CD4-positive, alpha-beta T cell (primary cell): Measurements from ENCODE around the gene ERC2. TPM values are rescaled to one million over a fixed set of nuclear protein-coding genes. Genes with fewer than 3 reads are reported as not detected.

Experiments used
- ATAC-seq: fragments of 200-7000 bp; cut with Tn5 transposase; one replicate; pipeline ENCODE4 v1.10.0; 2022; ENCODE audit warnings: mild to moderate bottlenecking; ENCODE audit not compliant: poor library complexity
- CTCF ChIA-PET: fragments of 350-600 bp; sonication (Branson Sonifier 250); formaldehyde crosslinking; loops from one replicate; lab custom pipeline; 2021; ENCODE audit warnings: antibody characterized with exemption, inconsistent platforms; lab: Charles Lee
- POLR2A ChIA-PET: fragments of 350-600 bp; sonication (Branson Sonifier 250); formaldehyde crosslinking; loops from one replicate; lab custom pipeline; 2021; ENCODE audit warnings: antibody characterized with exemption, inconsistent platforms; lab: Charles Lee
- DNase-seq, 14 experiments: peaks; one replicate each; pipeline ENCODE4 v3.0.0-alpha.2; 2013 to 2020; ENCODE audit warnings: mixed read lengths in 2 of 14
- H3K27ac ChIP-seq, 2 donors: one replicate each; pipeline versions ENCODE4 v1.5.1 to v1.7.0; 2013; ENCODE audit warnings: low read length in 2 of 2, low read depth in 1 of 2, mild to moderate bottlenecking in 1 of 2
- H3K27me3 ChIP-seq, 2 experiments: 1 replicate in 1 of 2; 2 replicates in 1 of 2; pipeline versions ENCODE4 v1.6.1 to v1.7.0; 2013; ENCODE audit warnings: low read length in 2 of 2, control low read depth in 1 of 2, mild to moderate bottlenecking in 1 of 2, moderate library complexity in 1 of 2; ENCODE audit not compliant: insufficient read depth in 2 of 2, control insufficient read depth in 1 of 2
- H3K36me3 ChIP-seq: one replicate; pipeline ENCODE4 v1.6.1; 2013; ENCODE audit warnings: low read length, control low read depth; ENCODE audit not compliant: insufficient read depth
- H3K4me1 ChIP-seq: one replicate; pipeline ENCODE4 v1.6.1; 2013; ENCODE audit warnings: low read length, control low read depth; ENCODE audit not compliant: insufficient read depth
- H3K4me3 ChIP-seq: one replicate; pipeline ENCODE4 v1.5.1; 2013; ENCODE audit warnings: mild to moderate bottlenecking, low read length, moderate library complexity
- H3K9me3 ChIP-seq, 2 experiments: 1 replicate in 1 of 2; 2 replicates in 1 of 2; pipeline versions ENCODE4 v1.6.1 to v1.7.0; 2013; ENCODE audit warnings: low read length in 2 of 2, mild to moderate bottlenecking in 2 of 2, control low read depth in 1 of 2, moderate library complexity in 1 of 2; ENCODE audit not compliant: control insufficient read depth in 1 of 2, insufficient read depth in 1 of 2
- H3K27ac Mint-ChIP-seq: one replicate; pipeline ENCODE4 v1.8.0; 2020; ENCODE audit warnings: mixed read lengths
- H3K27me3 Mint-ChIP-seq: one replicate; pipeline ENCODE4 v1.8.0; 2021; ENCODE audit warnings: mixed read lengths
- H3K36me3 Mint-ChIP-seq: one replicate; pipeline ENCODE4 v1.8.0; 2021; ENCODE audit warnings: low read depth, mixed read lengths
- H3K4me1 Mint-ChIP-seq: one replicate; pipeline ENCODE4 v1.8.0; 2021; ENCODE audit warnings: low read depth, mixed read lengths
- H3K4me3 Mint-ChIP-seq: one replicate; pipeline ENCODE4 v1.8.0; 2020; ENCODE audit warnings: mild to moderate bottlenecking, mixed read lengths
- H3K9me3 Mint-ChIP-seq: one replicate; pipeline ENCODE4 v1.8.0; 2020; ENCODE audit warnings: mixed read lengths
- intact Hi-C, 2 experiments: fragments of 100-400 bp; cut with DNase I in 1 of 2; cut with micrococcal nuclease in 1 of 2; formaldehyde crosslinking; loops; one replicate each; pipeline versions ENCODE4 v1.15.1 to v1.9.0; 2023 to 2025; cut with DNase I, micrococcal nuclease
- total RNA-seq, 174 experiments: library from RNA in 2 of 174; stranded (reverse) in 2 of 174; gene quantifications; one replicate each; pipeline ENCODE4 v1.2.3 and lab custom pipeline; 2021 to 2026
- TF ChIP-seq, protein P1 (sequence below): fragments of 200-600 bp; IDR thresholded peaks from one replicate; pipeline ENCODE4 v1.8.0; 2022; ENCODE audit warnings: antibody characterized with exemption, mild to moderate bottlenecking

ERC2 gene
- total RNA-seq, 2 experiments from 2014 or later = not detected

DNA sequence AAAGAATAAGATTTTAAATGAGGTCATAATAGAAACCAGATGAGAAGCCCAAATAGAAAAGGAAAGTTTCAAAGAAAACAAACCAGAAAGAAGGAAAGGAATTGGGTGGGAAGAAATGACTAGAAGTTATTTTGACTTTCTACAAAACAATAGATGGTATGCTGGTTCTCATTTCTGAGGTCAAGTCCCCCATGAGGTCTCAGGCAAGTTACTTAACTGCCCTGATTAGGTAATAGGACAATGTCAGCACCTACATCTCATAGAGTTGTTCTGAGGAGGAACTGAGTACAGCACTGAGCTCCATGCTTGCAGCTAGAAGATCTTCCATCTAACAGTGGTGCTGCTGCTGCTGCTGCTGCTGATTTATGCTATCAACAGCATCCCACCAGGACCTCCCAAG, 185.9 kb downstream of the ERC2 start:
- peaks cover 44% of the 10 kb centered on the region for H3K27me3 Mint-ChIP-seq
- no peak overlapping the region for H3K27ac Mint-ChIP-seq
- Histone ChIP-seq H3K27ac (no peak overlapping the region), H3K4me1 (no peaks in the 10 kb centered on the region), H3K27me3 (peaks cover 0 to 7% of the 10 kb centered on the region in 2 experiments), H3K4me3 (no peak overlapping the region), H3K9me3 (no peaks in the 10 kb centered on the region), H3K36me3 (no peaks in the 10 kb centered on the region)
- H3K4me3 Mint-ChIP-seq = no peak overlapping the region
- CTCF ChIA-PET = no interaction called here
- no peaks in the 10 kb centered on the region for H3K36me3 Mint-ChIP-seq
- ATAC-seq (no peak), DNase-seq (no peak)
- no peaks in the 10 kb centered on the region for H3K4me1 Mint-ChIP-seq
- POLR2A ChIA-PET = no interaction called here
- TF ChIP-seq, protein P1, sequence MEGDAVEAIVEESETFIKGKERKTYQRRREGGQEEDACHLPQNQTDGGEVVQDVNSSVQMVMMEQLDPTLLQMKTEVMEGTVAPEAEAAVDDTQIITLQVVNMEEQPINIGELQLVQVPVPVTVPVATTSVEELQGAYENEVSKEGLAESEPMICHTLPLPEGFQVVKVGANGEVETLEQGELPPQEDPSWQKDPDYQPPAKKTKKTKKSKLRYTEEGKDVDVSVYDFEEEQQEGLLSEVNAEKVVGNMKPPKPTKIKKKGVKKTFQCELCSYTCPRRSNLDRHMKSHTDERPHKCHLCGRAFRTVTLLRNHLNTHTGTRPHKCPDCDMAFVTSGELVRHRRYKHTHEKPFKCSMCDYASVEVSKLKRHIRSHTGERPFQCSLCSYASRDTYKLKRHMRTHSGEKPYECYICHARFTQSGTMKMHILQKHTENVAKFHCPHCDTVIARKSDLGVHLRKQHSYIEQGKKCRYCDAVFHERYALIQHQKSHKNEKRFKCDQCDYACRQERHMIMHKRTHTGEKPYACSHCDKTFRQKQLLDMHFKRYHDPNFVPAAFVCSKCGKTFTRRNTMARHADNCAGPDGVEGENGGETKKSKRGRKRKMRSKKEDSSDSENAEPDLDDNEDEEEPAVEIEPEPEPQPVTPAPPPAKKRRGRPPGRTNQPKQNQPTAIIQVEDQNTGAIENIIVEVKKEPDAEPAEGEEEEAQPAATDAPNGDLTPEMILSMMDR = no peak
- intact Hi-C loops = no loop called here
- H3K9me3 Mint-ChIP-seq = no peaks in the 10 kb centered on the region

DNA sequence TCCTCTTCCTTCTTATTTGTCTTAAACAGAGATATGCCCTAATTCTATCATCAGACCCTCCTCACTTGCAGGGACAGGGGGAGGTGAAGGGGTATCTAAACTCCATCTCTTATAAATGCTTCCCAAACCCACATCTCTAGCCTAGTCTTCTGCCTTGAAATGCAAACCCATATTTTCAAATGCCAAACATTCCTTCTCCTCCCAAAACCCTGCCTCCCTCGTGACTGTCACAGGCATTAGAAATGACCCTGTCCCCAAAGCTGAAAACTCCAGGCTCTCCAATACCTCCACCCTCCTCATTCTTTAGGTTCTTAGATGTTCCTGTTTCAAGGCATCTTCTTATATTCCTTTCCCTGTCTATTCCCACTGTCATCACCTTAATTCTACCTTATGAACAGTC, 191.0 kb downstream of the ERC2 start:
- Histone ChIP-seq H3K27me3 (peaks cover 0 to 6% of the 10 kb centered on the region in 2 experiments), H3K4me3 (no peak overlapping the region), H3K4me1 (no peaks in the 10 kb centered on the region), H3K9me3 (no peaks in the 10 kb centered on the region), H3K27ac (no peak overlapping the region), H3K36me3 (no peaks in the 10 kb centered on the region)
- H3K27me3 Mint-ChIP-seq = peaks cover 38% of the 10 kb centered on the region
- intact Hi-C loops = no loop called here
- DNase-seq (no peak), ATAC-seq (no peak)
- H3K4me1 Mint-ChIP-seq = no peaks in the 10 kb centered on the region
- POLR2A ChIA-PET = no interaction called here
- no peak overlapping the region for H3K27ac Mint-ChIP-seq
- TF ChIP-seq, protein P1 = no peak
- H3K4me3 Mint-ChIP-seq = no peak overlapping the region
- H3K9me3 Mint-ChIP-seq = no peaks in the 10 kb centered on the region
- CTCF ChIA-PET = no interaction called here
- no peaks in the 10 kb centered on the region for H3K36me3 Mint-ChIP-seq

DNA sequence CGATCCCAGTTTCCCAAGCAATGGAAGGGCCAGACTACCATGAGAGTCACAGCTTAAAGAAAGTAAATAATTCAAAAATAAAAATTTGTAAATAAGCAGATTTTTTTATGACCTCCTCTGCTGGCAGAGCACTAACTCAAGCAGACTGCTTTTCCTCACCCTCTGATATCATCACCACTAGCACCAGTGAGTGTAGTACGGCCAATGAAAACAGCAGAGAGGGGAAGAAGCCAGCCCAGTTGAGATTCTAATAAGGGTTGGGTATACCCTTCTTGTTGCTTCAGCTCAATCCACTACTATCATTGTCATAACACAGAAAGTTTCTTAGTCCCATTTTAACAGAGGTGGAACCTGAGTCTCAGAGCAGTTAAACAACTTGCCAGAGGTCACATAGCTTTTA, 193.1 kb downstream of the ERC2 start:
- no peak for DNase-seq
- Histone ChIP-seq H3K4me3 (no peak overlapping the region), H3K4me1 (no peaks in the 10 kb centered on the region), H3K27me3 (peaks cover 0 to 6% of the 10 kb centered on the region in 2 experiments), H3K36me3 (no peaks in the 10 kb centered on the region), H3K9me3 (no peaks in the 10 kb centered on the region), H3K27ac (no peak overlapping the region)
- ATAC-seq = no peak
- TF ChIP-seq, protein P1 = no peak
- CTCF ChIA-PET = no interaction called here
- POLR2A ChIA-PET = no interaction called here
- Mint-ChIP-seq H3K27me3 (peaks cover 29% of the 10 kb centered on the region), H3K36me3 (no peaks in the 10 kb centered on the region), H3K4me3 (no peak overlapping the region), H3K27ac (no peak overlapping the region), H3K9me3 (no peaks in the 10 kb centered on the region), H3K4me1 (no peaks in the 10 kb centered on the region)
- intact Hi-C loops = no loop called here
